ENCODE results near the gene BOD1L1. TPM values are rescaled to one million over a fixed set of nuclear protein-coding genes. Genes with fewer than 3 reads are reported as not detected.

The BOD1L1 gene
- total and polyA plus RNA-seq, 8 donors = 6.5 to 18.4 (median 10.7) TPM

DNA sequence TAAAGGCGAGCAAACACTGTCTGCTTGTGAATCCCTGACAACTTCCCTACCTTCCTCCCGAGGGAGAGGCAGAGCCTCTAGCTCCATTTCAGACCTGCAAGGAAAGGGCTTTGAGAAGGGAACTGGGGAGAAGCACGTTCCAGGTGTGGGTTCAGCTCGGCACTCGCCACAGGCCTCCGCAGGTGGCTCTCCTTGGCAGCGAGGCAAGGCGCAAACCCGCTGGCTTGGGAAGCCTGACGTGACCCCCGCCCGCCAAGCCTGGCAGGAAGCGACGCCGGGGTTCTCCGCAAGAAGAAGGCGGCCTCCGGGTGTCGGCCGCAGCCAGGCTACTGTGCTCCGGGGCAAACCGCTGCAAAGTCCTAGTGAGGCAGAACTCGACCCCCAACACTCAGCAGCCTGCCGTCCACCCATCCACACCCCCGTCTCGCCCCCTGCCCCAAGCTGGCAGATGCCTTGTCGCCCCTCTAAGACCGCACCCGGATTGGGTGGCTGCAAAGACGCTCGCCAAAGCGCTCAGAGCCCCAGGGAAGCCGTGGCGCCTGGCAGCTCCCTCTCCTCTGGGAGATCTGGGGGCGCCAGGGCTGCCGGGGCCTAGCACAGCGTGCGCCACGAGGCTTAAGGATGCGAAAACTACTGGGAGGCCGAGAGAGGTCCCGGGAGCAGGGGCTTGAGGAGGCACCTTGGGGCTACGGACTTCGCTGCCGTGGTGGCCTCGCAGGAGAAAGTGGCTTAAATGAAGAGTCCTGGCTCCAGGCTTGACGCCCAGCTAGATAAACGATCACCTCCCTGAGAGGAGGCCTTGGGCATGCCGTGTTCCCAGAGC lies 105.0 kb downstream of the BOD1L1 start:
- ATAC-seq (peak in 1 of 4 donors; percentile 14), FAIRE-seq (no peak), DNase-seq (peak in 1 of 6 donors; percentile 44)
- intact Hi-C loops (cut with DNase I) = no loop called here
- peaks cover 0 to 56% (median 7%) of the 10 kb centered on the region in 4 donors for H3K27me3 ChIP-seq
- TF ChIP-seq, protein P1, sequence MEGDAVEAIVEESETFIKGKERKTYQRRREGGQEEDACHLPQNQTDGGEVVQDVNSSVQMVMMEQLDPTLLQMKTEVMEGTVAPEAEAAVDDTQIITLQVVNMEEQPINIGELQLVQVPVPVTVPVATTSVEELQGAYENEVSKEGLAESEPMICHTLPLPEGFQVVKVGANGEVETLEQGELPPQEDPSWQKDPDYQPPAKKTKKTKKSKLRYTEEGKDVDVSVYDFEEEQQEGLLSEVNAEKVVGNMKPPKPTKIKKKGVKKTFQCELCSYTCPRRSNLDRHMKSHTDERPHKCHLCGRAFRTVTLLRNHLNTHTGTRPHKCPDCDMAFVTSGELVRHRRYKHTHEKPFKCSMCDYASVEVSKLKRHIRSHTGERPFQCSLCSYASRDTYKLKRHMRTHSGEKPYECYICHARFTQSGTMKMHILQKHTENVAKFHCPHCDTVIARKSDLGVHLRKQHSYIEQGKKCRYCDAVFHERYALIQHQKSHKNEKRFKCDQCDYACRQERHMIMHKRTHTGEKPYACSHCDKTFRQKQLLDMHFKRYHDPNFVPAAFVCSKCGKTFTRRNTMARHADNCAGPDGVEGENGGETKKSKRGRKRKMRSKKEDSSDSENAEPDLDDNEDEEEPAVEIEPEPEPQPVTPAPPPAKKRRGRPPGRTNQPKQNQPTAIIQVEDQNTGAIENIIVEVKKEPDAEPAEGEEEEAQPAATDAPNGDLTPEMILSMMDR (IDR thresholded peaks at IDR 0.05) = no peak
- no peak overlapping the region for H3K27ac ChIP-seq
- H3K9me3 ChIP-seq = no peaks in the 10 kb centered on the region
- no peak overlapping the region for H3K4me3 ChIP-seq
- no peaks in the 10 kb centered on the region for H3K36me3 ChIP-seq
- 5 to 6% methylated on average over 49 of the region's 49 CpGs for WGBS, 2 donors
- no peaks in the 10 kb centered on the region for H3K4me1 ChIP-seq

DNA sequence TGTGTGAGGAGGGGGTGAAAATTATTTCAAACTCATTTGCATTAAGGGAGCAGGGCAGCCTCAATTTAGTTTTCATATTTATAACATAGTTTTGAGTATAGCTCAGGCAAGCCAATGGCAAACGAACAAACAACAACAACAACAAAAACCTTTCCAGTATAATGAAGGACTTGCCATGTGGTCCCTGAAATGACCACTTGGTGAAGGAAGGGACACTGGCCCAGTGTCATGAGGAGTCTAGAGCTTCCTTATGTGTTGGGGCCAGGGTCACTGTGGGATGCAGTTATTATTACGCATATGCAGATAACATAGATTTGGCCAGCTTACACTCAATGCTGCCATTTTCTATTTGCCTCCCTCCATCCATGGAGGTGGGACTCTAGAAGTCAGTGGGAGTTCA lies 106.5 kb downstream of the BOD1L1 start:
- ATAC-seq = no peak
- TF ChIP-seq, protein P1 (IDR thresholded peaks at IDR 0.05) = no peak
- Histone ChIP-seq H3K36me3 (no peaks in the 10 kb centered on the region), H3K9me3 (no peaks in the 10 kb centered on the region), H3K4me3 (no peak overlapping the region), H3K27ac (no peak overlapping the region), H3K4me1 (no peaks in the 10 kb centered on the region), H3K27me3 (peaks cover 0 to 50% (median 7%) of the 10 kb centered on the region in 4 donors)
- no peak for FAIRE-seq
- DNase-seq = no peak
- 34 to 46% methylated on average over 2 of the region's 2 CpGs for WGBS, 2 donors
- intact Hi-C loops (cut with DNase I) = no loop called here

Small RNA genes lying within 50 kb of the gene (microRNA-seq; reads per million reads assigned to microRNA genes)
- 0 to 0.39 reads per million in 2 donors for gene MIR5091

Other genes with a start within 250 kb of the BOD1L1 start
- gene RAB28, start 143.4 kb downstream of the BOD1L1 start, total RNA-seq = 1 to 10 TPM; 2.9 to 6.9 (median 4.6) TPM
- 10 to 100 TPM in 1 of 2 donors, 1 to 10 TPM in 1; 6.5 to 10.5 TPM for gene RAB28, start 143.4 kb downstream of the BOD1L1 start, polyA plus RNA-seq
- under 1 TPM in 5 of 6 donors, not detected in 1; 0.06 to 0.47 (median 0.08) TPM for gene NKX3-2, start 83.2 kb downstream of the BOD1L1 start, total RNA-seq
- under 1 TPM; 0.23 to 0.27 TPM for gene NKX3-2, start 83.2 kb downstream of the BOD1L1 start, polyA plus RNA-seq

Measured in pancreas (tissue), 10 donors.